ENCODE data around the gene RNH1.

Gene RNH1

DNA sequence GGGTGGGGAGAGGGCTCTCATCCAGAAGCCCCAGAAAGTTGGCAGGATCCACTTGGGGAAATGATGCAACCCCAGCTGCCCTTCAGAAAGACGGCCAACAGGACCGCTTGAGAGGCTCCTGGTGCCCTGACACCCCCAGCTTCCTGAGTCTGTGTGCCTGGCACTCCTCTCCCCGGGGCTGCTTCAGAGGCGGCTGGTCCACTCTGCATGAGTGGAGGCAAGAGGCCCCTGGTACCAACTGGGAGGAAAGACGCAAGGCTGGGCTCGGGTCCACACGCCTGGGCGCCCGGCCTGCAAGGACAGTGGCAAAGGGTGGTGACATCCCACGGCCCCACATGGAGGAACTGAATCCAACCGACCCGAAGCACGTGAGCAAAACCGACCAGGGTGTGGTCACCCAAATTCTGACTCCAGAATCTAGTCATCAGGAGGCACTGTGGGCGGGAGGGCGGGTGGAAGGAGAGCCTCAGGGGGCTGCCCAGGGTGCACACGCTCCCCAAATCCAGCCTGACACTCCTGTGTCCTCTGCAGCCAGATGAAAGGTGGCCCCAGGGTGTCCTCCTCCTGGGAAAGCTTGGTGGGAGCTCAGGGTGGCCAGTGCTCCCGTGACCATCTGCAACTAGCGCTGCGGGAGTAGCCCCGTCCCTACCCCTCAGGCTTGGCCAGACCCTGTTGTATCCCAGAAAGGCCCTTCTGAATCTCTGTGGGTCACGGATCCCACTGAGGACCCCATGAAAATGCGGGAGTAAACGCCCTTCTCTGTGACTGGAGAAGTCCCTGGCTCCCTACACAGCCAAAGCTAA, 3.7 kb downstream of the RNH1 start:
- no peak for DNase-seq
- in situ Hi-C loops (cut with HindIII; ENCODE audit: low pct_ligation_motif_present, low pct_unique_long_range_greater_than_20kb, low sequenced_read_pairs) = no loop called here

DNA sequence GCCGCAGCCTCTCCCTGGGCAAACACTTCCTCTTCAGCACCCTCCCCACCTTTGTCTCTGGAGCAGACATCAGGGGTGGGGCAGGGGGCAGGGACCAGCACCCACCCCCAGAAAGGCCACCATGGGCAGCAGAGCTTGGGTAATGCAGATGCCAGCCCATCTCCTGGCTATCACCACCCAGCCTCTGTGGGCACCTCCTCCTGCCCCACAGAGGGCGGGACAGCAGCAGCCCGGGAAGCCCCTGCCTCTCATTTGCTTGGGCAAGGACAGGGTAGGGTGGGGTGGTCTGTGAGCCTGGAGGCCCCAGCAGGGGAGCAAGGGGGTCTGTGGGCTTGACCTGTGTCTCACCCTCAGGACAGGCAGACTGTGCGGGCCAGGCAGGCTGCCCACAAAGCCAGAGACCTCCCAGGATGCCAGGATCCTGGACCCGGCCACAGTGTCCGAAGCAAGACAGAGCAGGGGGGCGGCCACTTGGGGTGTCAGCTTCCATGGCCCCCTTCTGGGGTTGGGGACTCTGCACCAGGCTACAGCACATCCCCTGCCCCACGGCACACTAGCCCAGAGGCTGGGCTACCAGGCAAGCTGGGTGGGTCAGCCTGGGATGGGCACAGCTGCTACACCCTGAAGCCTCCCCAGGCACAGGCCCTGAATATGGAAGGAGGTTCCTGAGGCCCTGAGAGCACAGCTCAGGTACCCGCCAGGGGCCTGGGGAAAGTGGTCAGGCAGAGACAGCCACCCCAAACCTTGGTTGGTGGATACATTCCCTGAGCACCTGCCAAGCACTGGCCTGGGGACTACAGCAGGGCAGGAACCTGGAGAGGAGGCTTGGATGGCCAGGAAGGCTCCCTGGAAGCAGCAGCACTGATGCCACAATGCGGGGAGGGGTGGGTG, 4.5 kb downstream of the RNH1 start:
- in situ Hi-C loops (cut with HindIII; ENCODE audit: low pct_ligation_motif_present, low pct_unique_long_range_greater_than_20kb, low sequenced_read_pairs) = no loop called here
- no peak for DNase-seq

DNA sequence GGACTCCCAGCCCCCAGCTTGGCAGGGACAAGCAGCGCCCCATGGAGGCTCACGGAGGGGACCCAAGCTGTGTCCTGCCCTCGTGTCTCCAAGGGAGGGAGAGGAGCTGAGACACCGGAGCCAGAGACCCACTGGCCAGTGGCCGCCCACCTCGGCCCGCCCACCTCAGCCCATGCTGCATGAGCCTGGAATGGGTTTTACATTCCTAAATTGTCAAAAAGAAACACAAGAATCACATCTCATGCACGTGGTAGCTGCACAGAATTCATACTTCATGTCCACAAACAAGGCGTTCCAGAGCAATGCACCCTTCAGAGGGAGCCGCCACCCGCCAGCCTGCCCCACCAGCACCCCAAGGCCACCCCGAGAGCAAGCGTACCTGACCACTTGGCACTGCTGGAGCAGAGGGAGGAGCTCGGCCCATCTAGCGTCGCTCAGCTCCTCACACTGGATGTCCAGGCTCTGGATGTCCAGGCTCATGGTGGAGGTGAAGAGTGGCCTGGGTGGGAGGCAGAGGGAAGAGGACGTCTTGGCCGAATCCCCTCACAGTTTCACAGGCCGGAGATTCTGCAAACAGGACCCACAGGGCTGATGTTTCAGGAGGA, 5.3 kb downstream of the RNH1 start:
- in situ Hi-C loops (cut with HindIII; ENCODE audit: low pct_ligation_motif_present, low pct_unique_long_range_greater_than_20kb, low sequenced_read_pairs) = no loop called here

DNA sequence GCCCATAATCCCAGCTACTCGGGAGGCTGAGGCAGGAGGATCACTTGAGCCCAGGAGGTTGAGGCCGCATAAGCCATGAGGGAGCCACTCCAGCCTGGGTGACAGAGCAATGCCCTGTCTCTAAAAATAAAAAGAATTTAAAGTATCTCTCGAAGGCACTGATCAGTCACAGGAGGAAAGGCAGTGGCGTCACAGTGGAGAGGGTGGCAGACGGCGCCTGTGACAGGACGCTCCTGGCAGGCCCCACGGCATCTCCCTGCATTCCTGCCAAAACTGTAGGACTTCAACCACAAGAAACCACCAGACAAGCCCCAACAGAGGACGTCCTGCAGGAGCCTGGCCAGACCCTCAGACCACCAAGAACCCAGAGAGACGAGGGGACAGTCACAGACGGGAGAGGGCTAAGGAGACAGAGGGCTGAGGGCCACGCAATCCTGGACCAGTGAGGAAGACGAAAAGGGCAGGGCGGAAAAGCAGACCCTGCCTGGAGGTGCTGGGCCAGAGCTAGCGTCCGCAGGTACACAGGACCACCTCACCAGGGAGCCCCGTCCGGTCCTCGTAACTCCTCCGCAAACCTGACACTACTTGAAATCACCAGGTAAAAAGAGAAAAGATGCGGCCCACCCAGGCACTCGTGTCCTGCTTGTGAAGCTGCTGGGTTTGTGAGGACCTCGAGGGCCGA, 5.9 kb downstream of the RNH1 start:
- in situ Hi-C loops (cut with HindIII; ENCODE audit: low pct_ligation_motif_present, low pct_unique_long_range_greater_than_20kb, low sequenced_read_pairs) = no loop called here
- no peak for DNase-seq

More for the DNA sequence above, 5.3 kb downstream of the RNH1 start:
- DNase-seq = no peak

DNA sequence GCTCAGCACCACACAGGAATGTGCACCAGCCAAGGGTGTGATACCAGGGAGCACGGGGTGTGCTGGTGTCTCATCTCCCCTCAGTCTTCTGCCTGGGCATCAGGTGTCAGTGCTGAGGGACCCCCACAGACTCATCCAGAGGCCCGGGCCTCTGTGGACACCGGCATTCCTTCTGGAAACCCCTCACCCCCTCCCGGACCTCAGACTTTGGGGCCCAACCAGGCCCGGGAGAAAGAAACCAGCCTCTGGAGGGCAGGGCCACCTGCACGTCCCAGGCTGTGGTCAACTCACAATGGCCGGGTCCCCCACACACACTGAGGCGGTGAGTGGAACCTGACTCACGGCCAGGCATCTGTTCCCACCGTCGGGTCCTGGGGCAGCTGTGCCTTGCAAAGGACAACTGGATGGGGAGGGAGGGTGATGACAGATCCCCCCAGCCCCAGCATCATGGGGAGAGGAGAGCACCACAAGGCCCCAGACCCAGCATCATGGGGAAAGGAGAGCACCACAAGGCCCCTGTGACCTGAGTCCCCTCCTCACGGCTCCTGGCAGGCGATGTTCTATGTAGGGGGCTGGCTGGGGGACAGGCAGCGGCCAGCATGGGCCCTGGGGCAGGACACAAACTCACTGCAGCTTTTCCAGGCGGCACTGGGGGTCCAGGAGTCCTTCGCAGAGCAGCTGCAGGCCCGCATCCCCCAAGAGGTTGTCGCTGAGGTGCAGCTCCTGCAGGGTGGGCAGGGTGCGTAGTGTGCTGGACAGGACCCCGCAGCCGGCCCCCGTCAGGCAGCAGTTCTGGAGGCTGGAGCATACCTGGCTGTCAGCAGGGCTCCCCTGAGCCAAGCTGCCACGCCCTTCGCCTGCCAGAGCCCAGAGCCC, 7.6 kb downstream of the RNH1 start:
- in situ Hi-C loops (cut with HindIII; ENCODE audit: low pct_ligation_motif_present, low pct_unique_long_range_greater_than_20kb, low sequenced_read_pairs) = no loop called here
- DNase-seq = no peak

DNA sequence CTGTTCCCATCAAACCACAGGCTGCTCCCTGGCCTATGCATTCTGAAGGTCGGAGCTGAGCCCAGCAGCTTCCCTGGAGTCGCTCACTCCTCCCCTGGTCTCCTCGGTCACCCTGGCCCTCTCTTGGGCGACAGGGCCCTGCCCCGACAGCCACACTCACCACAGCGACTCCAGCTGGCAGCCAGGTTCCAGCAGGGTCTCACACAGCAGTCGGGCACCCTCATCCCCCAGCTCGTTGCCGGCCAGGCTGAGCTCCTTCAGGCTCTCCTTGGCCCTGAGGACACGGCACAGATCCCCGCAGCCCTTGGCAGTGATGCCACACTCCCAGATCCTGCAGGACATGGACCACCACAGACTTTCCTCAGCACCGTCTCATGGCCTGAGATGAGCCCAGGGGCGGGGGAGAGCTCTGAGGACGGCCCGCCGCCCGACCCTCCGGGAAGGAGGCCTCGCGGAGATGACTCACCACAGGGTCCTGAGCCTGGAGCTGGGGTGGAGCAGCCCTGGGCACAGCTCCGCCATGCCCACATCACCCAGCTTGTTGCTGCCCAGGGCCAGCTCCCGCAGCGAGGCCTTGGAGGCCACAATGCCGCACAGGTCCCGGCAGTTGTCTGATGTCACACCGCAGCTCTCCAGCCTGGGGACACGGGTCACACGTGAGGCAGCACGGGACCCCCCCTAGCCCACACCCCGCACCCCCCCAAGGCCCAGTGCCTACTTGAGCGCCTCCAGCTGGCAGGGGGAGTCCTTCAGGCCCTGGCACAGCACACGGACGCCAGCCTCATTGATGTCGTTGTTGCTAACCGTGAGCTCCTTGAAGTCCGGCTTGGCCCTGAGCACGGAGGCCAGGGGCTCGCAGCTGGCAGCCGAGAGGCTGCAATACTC, 8.5 kb downstream of the RNH1 start:
- in situ Hi-C loops (cut with HindIII; ENCODE audit: low pct_ligation_motif_present, low pct_unique_long_range_greater_than_20kb, low sequenced_read_pairs) = no loop called here
- DNase-seq = no peak

DNA sequence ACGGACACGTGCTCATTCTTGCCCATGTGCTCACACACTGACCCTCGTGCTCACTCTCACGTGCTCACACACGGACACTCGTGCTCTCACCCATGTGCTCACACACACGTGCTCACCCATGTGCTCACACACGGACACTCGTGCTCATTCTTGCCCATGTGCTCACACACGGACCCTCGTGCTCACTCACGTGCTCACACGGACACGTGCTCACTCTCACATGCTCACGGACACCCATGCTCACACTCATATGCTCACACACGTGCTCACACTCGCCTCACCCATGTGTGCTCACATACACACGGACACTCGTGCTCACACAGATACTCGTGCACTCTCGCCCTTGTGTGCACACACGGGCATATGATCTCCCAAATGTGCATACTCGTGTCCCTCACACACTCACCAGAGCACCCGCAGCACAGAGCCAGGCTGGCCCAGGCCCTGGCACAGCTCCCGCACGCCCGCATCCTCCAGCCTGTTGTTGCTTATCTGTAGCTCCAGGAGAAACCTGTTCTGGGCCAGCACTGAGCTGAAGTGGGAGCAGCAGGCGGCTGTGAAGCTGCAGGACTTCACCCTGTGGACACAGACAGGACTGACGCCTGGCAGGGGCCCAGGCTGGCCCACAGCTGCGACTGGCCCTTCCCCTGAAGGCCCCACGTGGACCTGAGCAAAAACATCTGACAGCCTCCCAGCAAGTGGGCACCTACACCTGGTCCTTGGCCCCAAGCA, 9.3 kb downstream of the RNH1 start:
- DNase-seq = no peak
- in situ Hi-C loops (cut with HindIII; ENCODE audit: low pct_ligation_motif_present, low pct_unique_long_range_greater_than_20kb, low sequenced_read_pairs) = no loop called here

DNA sequence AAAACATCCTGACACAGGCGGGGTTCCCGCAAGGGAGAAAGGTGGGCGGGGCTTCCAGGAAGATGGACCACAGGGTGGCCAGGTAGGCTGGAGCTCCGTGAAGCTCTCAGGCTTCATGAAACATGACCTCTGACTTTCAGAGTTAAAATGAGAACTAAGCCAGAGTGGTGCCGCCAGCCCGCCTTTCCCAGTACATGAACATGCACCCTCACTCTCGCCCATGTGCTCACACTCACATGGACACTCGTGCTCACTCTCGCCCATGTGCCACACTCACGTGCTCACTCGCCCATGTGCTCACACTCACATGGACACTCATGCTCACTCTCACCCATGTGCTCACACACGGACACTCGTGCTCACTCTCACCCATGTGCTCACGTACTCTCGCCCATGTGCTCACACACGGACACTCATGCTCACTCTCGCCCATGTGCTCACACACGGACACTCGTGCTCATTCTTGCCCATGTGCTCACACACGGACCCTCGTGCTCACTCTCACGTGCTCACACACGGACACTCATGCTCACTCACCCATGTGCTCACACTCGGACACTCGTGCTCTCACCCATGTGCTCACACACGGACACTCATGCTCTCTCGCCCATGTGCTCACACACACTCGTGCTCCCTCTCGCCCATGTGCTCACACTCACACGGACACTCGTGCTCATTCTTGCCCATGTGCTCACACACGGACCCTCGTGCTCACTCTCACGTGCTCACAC, 10.0 kb downstream of the RNH1 start:
- in situ Hi-C loops (cut with HindIII; ENCODE audit: low pct_ligation_motif_present, low pct_unique_long_range_greater_than_20kb, low sequenced_read_pairs) = no loop called here
- DNase-seq = no peak

DNA sequence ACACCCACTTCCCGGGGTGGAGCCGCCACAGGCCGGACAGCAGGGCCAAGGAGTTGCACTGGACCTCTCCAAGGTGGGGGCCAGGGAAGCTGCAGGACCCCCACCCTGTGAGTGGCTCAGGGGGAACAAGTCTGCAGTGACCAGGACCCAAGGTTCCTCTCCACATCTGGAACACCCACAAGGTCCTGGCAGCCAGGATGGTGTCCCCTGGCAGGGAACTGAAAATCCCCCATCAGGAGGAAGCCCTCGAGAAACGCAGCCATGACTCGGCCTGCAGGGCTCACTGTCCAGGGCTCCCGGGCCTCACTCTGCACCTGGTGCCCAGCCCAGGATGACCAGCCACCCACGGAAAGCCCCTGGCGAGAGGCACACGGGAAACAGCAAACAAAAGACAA, 11.5 kb downstream of the RNH1 start:
- in situ Hi-C loops (cut with HindIII; ENCODE audit: low pct_ligation_motif_present, low pct_unique_long_range_greater_than_20kb, low sequenced_read_pairs) = no loop called here

DNA sequence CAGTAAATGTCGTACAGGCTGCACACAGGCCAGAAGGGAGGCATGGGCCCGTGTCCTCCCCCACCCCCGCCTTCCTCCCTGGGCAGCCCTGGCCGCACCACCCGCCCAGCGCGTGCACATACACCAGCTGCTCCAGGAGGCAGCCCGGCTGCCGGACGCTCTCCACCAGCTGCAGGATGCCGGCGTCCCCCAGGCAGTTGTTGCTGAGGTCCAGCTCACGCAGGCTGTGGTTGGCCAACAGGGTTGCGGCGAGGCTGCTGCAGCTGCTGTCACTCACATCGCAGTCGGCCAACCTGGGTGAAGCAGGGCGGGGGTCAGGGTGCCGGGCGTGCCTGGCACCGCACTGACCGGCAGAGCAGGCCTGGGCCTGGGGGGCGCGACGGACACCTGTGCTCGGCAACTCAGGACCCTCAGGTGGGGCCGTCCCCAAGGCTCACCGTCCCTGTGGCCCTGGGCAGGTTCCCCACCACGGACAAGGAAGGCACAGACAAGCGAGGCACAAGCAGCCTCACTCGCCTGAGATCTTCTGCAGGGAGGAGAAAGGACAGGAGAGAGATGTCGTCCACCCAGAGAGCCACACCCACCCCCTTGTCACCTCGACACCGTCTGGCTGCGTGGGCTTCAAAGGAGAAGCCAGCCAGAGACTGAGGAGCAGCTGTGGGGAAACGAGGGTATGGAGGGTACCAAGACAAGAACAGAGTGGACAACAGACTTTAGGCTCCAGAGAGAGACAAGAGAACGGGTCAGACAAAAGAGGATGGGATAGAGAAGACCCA, 12.1 kb downstream of the RNH1 start:
- DNase-seq = no peak
- in situ Hi-C loops (cut with HindIII; ENCODE audit: low pct_ligation_motif_present, low pct_unique_long_range_greater_than_20kb, low sequenced_read_pairs) = no loop called here

More for the DNA sequence above, 11.5 kb downstream of the RNH1 start:
- DNase-seq = no peak

DNA sequence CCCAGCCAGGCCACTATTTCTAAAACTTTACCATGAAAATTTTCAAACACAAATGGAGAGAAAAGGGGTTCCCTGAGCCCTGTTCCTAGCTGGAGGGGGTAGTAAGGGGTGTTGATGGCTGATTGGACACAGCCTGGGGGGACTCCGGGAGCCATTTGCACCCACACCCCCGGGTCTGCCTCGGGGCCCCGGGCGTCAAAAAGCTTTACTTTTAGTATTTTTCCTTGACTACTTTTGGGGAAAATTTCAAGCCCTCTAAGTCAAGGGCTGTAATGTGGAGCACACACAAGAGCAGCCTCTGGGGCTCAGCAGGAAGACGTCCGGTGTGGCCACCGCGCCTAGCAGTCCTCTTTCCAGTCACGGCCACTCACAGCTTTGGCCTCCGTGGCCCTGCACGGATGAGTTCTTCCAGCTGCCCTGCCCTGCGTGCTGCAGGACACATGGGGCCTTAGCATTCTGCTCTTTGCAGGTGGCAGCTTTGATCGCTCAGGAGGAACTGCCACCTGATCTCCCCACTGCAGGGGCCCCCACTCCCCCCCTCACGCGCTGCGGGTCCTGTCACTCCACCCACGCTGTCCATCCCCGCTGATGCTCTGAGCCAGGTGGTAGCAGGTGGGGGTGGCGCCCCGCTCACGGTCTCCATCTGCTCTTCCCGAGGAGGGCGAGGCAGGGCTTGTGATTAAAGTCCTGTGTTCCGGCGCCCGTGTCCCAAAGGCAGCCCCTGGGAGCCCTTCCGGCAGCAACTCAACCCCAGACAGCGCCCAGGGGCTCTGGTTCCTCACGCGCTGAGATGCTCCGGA, 14.4 kb downstream of the RNH1 start:
- DNase-seq = no peak
- in situ Hi-C loops (cut with HindIII; ENCODE audit: low pct_ligation_motif_present, low pct_unique_long_range_greater_than_20kb, low sequenced_read_pairs) = no loop called here

DNA sequence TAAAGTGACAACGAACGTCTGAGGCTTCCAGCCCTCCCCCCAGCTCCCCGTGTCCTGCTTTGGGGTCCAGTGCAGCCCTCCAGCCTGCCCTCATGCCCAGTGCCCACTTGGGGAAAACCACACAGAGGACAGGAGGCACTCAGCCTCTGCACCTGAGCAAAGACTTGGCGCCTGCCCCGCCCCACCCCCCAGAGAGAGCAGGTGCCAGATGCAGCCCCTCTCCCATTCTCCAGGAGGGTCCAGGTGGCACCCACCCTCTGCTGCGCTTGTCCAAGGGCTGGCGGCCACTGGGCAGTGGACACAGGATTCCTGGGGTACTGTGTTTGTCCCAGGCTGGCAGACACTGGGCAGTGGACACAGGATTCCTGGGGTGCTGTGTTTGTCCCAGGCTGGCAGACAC, 15.7 kb downstream of the RNH1 start:
- in situ Hi-C loops (cut with HindIII; ENCODE audit: low pct_ligation_motif_present, low pct_unique_long_range_greater_than_20kb, low sequenced_read_pairs) = no loop called here
- DNase-seq = no peak

DNA sequence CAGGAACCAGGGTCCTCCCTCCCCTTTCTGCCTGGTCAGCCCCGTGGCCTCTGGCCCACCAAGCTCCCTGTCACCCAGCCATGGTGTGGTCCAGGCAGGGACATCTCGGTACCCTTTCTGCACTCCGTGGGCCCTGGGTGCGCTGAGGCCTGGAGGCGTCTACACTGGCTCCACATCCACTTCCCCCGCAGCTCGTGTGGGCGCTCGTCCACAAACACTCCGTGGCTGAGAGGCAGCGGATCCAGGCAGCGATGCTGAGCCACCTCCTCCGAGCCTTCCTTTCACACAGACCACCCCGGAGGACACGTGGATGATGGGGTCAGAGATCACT, 16.1 kb downstream of the RNH1 start:
- in situ Hi-C loops (cut with HindIII; ENCODE audit: low pct_ligation_motif_present, low pct_unique_long_range_greater_than_20kb, low sequenced_read_pairs) = no loop called here

DNA sequence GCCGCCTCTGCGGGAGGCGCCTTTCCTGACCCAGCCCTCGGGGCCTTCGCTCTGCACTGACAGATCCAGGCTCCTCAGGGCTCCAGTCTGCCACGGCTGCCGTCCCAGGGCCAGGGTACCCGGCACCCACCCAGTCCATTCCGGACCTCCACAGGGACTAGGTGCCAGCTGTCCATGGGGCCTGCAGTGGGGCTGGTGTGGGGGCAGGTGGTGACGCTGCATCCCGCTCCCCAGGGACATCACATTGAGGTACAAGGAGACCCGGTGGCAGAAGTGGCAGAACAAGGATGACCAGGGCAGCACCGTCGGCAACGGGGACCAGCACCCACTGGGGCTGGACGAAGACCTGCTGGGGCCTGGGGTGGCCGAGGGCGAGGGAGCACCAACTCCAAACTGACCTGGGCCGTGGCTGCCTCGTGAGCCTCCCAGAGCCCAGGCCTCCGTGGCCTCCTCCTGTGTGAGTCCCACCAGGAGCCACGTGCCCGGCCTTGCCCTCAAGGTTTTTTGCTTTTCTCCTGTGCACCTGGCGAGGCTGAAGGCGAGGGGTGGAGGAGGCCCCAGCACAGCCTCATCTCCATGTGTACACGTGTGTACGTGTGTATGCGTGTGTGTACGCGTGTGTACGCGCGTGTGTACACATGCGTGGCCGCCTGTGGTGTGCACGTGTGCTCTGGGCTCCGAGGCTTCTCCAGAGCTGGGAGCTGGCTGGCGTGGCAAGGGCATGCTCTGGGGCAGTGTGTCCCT, 16.7 kb downstream of the RNH1 start:
- in situ Hi-C loops (cut with HindIII; ENCODE audit: low pct_ligation_motif_present, low pct_unique_long_range_greater_than_20kb, low sequenced_read_pairs) = no loop called here
- DNase-seq = no peak

More for the DNA sequence above, 16.1 kb downstream of the RNH1 start:
- no peak for DNase-seq

Measured in ACHN (cell line).